ENCODE data around the gene PID1. TPM values are rescaled to one million over a fixed set of nuclear protein-coding genes. Genes with fewer than 3 reads are reported as not detected.

The PID1 gene
- polyA plus RNA-seq, 3 donors, result 61.8 to 117 (median 62.3) TPM

DNA sequence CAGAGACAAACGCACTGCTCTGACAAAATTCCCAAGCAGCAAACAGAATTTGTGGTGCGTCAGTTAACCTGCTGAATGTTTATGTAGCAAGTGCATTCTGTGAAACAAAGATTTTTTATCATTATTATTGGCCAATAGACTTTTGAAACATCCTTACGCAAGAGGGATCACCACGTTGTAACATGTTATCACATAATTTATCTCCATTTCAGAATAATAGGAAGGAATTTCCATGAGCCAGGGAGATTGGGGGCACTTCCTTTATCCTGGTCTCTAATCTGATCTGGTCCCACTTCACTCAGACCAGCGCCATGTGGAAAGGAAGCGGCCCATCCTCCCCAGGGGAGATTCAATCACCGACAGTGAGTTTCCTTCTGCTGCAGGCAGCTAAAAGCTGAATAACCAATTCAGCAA, 166.1 kb downstream of the PID1 start:
- Histone ChIP-seq H3K9me3 (replicated peaks in 1 of 2; ENCODE audit: control insufficient read depth in 1 of 2, insufficient read depth in 1 of 2, low read length in 2 of 2) (peaks cover 4 to 5% of the 10 kb centered on the region in 2 donors), H3K36me3 (replicated peaks in 1 of 2; ENCODE audit: control insufficient read depth in 1 of 2, insufficient read depth in 2 of 2, low read length in 2 of 2) (no peaks in the 10 kb centered on the region), H3K9ac (ENCODE audit: insufficient read depth, low read length, poor library complexity, severe bottlenecking) (no peak overlapping the region), H4K20me1 (ENCODE audit: insufficient read depth, low read length) (peaks cover 99% of the 10 kb centered on the region), H3K79me2 (ENCODE audit: insufficient read depth, low read length) (no peaks in the 10 kb centered on the region), H3K4me2 (replicated peaks; ENCODE audit: extremely low read depth, low read length, poor library complexity, severe bottlenecking) (no peak overlapping the region), H3K27ac (ENCODE audit: low read depth in 1 of 2, low read length in 2 of 2) (no peak overlapping the region), H3K27me3 (ENCODE audit: control insufficient read depth in 2 of 2, insufficient read depth in 2 of 2, low read length in 2 of 2) (no peaks in the 10 kb centered on the region), H3K4me1 (ENCODE audit: control insufficient read depth in 1 of 2, insufficient read depth in 2 of 2, low read length in 2 of 2) (no peaks in the 10 kb centered on the region), H2AFZ (ENCODE audit: insufficient read depth, low read depth, low read length, poor library complexity, severe bottlenecking) (no peak overlapping the region), H3K4me3 (replicated peaks in 1 of 3; ENCODE audit: low read depth in 2 of 3, low read length in 3 of 3) (no peak overlapping the region)
- Mint-ChIP-seq H3K36me3 (no peaks in the 10 kb centered on the region), H3K4me3 (no peak overlapping the region), H3K27me3 (ENCODE audit: low read depth in 3 of 3) (peaks cover 0 to 5% (median 2%) of the 10 kb centered on the region in 3 donors), H3K9me3 (peaks cover 0 to 22% (median 8%) of the 10 kb centered on the region in 7 donors), H3K4me1 (no peaks in the 10 kb centered on the region), H3K27ac (no peak overlapping the region)
- DNase-seq, result no peak
- no CpG with 5 or more reads among the region's 7 CpGs for WGBS (ENCODE audit: insufficient coverage)
- TF ChIP-seq, protein P1, sequence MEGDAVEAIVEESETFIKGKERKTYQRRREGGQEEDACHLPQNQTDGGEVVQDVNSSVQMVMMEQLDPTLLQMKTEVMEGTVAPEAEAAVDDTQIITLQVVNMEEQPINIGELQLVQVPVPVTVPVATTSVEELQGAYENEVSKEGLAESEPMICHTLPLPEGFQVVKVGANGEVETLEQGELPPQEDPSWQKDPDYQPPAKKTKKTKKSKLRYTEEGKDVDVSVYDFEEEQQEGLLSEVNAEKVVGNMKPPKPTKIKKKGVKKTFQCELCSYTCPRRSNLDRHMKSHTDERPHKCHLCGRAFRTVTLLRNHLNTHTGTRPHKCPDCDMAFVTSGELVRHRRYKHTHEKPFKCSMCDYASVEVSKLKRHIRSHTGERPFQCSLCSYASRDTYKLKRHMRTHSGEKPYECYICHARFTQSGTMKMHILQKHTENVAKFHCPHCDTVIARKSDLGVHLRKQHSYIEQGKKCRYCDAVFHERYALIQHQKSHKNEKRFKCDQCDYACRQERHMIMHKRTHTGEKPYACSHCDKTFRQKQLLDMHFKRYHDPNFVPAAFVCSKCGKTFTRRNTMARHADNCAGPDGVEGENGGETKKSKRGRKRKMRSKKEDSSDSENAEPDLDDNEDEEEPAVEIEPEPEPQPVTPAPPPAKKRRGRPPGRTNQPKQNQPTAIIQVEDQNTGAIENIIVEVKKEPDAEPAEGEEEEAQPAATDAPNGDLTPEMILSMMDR (IDR thresholded peaks at IDR 0.05), result no peak
- intact Hi-C loops (cut with micrococcal nuclease), result no loop called here

DNA sequence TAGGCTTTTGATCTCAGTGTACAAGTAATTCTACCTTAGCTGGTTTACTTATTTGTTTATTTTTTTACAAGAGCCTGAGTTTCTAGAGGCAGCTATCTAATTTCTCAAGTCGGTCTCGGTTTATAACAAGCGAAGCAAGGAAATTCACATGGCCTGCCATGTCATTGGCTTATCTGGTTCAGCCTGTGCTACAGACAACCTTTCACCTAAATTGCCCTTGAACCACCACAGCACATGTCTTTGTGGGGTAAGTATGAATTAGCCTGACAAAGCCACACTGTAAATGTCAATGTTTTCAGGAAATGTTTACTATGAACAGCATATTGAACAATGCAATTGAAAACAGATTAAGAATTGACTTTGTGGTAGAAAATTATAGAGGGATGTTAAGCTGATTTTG, 167.1 kb downstream of the PID1 start:
- H3K4me1 Mint-ChIP-seq, result no peaks in the 10 kb centered on the region
- no peaks in the 10 kb centered on the region for H3K36me3 Mint-ChIP-seq
- no peak overlapping the region for H3K9ac ChIP-seq (ENCODE audit: insufficient read depth, low read length, poor library complexity, severe bottlenecking)
- DNase-seq, result no peak
- H3K4me1 ChIP-seq (ENCODE audit: control insufficient read depth in 1 of 2, insufficient read depth in 2 of 2, low read length in 2 of 2), result no peaks in the 10 kb centered on the region
- H3K27me3 Mint-ChIP-seq (ENCODE audit: low read depth in 3 of 3), result peaks cover 0 to 5% (median 2%) of the 10 kb centered on the region in 3 donors
- WGBS (ENCODE audit: insufficient coverage), result 94% methylated on average over 3 of the region's 3 CpGs
- no peak overlapping the region for H3K4me3 ChIP-seq (replicated peaks in 1 of 3; ENCODE audit: low read depth in 2 of 3, low read length in 3 of 3)
- no peak overlapping the region for H2AFZ ChIP-seq (ENCODE audit: insufficient read depth, low read depth, low read length, poor library complexity, severe bottlenecking)
- peaks cover 0 to 18% (median 6%) of the 10 kb centered on the region in 7 donors for H3K9me3 Mint-ChIP-seq
- H4K20me1 ChIP-seq (ENCODE audit: insufficient read depth, low read length), result peaks cover 99% of the 10 kb centered on the region
- H3K79me2 ChIP-seq (ENCODE audit: insufficient read depth, low read length), result no peaks in the 10 kb centered on the region
- H3K27ac ChIP-seq (ENCODE audit: low read depth in 1 of 2, low read length in 2 of 2), result no peak overlapping the region
- no peak overlapping the region for H3K27ac Mint-ChIP-seq
- no peaks in the 10 kb centered on the region for H3K36me3 ChIP-seq (replicated peaks in 1 of 2; ENCODE audit: control insufficient read depth in 1 of 2, insufficient read depth in 2 of 2, low read length in 2 of 2)
- intact Hi-C loops (cut with micrococcal nuclease), result no loop called here
- peaks cover 4 to 5% of the 10 kb centered on the region in 2 donors for H3K9me3 ChIP-seq (replicated peaks in 1 of 2; ENCODE audit: control insufficient read depth in 1 of 2, insufficient read depth in 1 of 2, low read length in 2 of 2)
- no peak overlapping the region for H3K4me3 Mint-ChIP-seq
- TF ChIP-seq, protein P1 (IDR thresholded peaks at IDR 0.05), result no peak
- no peaks in the 10 kb centered on the region for H3K27me3 ChIP-seq (ENCODE audit: control insufficient read depth in 2 of 2, insufficient read depth in 2 of 2, low read length in 2 of 2)
- no peak overlapping the region for H3K4me2 ChIP-seq (replicated peaks; ENCODE audit: extremely low read depth, low read length, poor library complexity, severe bottlenecking)
